GM20000 (cell line): ENCODE measurements around the gene BEST1.
"Not testable (repeated sequence)": the region's sequence is repeated elsewhere in the genome, so short reads cannot be mapped to it uniquely, and the experiment has no call there.

Experiments
- DNase-seq: peaks from one replicate; pipeline ENCODE4 v3.0.0; 2012; ENCODE audit warnings: low spot score
- TF ChIP-seq, protein P1 (sequence below): IDR thresholded peaks from 2 replicates; pipeline ENCODE4 v1.5.1; 2012; ENCODE audit warnings: mild to moderate bottlenecking, control low read depth; ENCODE audit errors: extremely low read depth, missing control alignments

Gene BEST1

DNA sequence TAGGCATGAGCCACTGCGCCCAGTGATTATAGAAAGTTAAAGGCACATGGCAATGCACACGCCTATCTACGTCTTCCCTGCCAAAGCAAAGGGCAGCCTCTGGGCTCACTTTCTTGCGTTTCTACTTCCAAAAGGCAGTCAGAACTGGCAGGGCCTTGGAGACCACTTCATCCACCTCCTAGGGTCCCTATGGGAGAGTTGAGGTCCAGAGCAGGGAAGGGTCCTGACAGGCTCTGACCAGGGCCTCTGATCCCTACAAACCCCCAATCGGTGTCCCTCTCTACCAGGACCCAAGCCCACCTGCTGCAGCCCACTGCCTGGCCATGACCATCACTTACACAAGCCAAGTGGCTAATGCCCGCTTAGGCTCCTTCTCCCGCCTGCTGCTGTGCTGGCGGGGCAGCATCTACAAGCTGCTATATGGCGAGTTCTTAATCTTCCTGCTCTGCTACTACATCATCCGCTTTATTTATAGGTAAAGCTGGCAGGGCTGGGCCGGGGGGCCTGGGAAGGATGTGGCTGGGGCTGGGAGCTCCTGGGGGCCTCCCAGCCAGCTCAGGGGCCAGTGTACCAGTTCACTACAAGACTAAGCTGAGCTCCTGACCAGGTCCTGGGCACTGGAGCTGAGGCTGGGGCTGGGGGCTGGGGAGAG, 1.5 kb downstream of the BEST1 start:
- no peak for DNase-seq
- TF ChIP-seq, protein P1, sequence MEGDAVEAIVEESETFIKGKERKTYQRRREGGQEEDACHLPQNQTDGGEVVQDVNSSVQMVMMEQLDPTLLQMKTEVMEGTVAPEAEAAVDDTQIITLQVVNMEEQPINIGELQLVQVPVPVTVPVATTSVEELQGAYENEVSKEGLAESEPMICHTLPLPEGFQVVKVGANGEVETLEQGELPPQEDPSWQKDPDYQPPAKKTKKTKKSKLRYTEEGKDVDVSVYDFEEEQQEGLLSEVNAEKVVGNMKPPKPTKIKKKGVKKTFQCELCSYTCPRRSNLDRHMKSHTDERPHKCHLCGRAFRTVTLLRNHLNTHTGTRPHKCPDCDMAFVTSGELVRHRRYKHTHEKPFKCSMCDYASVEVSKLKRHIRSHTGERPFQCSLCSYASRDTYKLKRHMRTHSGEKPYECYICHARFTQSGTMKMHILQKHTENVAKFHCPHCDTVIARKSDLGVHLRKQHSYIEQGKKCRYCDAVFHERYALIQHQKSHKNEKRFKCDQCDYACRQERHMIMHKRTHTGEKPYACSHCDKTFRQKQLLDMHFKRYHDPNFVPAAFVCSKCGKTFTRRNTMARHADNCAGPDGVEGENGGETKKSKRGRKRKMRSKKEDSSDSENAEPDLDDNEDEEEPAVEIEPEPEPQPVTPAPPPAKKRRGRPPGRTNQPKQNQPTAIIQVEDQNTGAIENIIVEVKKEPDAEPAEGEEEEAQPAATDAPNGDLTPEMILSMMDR, result no peak

DNA sequence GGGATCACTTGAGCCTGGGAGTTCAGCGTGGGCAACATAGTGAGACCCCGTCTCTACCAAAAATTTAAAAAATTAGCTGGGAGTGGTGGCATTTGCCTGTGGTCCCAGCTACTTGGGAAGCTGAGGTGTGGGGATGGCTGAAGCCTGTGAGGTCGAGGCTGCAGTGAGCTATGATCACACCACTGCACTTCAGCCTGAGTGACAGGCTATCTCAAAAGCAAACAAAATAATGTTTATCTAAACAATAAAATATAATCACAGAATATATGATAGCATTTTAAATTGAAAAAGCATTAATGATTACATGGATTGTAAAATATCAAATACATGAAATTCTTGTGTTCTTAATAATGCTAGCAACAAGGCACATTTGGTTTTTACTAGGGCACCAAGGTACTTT, 2.7 kb downstream of the BEST1 start:
- TF ChIP-seq, protein P1, result no peak
- no peak for DNase-seq

DNA sequence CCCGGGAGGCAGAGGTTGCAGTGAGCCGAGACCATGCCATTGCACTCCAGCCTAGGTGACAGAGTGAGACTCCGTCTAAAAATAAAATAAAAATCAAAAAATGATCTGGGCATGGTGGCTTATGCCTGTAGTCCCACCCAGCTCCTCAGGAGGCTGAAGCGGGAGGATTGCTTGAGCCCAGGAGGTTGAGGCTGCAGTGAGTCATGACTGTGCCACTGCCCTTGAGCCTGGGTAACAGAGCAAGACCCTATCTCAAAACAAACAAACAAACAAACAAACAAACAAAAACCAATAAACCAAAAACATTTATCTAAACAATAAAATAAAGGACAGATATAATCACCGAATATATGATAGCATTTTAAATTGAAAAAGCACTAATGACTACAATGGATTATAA, 3.5 kb downstream of the BEST1 start:
- not testable (repeated sequence) for DNase-seq

DNA sequence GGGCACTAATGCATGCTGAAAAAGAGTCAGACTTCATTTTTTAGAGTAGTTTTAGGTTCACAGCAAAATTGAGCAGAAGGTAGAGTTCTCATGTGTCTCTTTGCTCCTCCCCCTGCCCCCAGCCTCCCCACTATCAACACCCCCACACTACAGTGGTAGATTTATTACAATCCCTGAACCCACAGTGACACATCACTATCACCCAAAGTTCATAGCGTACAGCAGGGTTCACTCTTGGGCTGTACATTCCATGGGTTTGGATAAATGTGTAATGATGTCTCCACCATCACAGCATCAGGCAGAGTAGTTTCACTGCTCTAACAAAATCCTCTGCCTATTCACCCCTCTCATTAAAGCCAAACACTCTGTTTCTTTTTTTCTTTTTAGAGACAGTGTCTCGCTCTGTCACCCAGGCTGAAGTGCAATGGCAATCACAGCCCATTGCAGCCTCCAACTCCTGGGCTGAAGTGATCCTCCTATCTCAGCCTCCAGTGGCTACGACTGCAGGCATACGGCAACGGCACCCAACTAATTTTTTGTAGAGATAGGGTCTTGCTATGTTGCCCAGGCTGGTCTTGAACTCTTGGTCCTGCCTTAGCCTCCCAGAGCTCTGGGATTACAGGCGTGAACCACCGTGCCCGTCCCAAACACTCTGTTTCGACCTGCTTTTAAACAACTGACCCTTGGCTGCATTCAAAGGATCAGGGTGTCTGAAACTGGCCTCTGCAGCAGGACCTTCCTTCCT, 4.1 kb downstream of the BEST1 start:
- TF ChIP-seq, protein P1, result no peak

DNA sequence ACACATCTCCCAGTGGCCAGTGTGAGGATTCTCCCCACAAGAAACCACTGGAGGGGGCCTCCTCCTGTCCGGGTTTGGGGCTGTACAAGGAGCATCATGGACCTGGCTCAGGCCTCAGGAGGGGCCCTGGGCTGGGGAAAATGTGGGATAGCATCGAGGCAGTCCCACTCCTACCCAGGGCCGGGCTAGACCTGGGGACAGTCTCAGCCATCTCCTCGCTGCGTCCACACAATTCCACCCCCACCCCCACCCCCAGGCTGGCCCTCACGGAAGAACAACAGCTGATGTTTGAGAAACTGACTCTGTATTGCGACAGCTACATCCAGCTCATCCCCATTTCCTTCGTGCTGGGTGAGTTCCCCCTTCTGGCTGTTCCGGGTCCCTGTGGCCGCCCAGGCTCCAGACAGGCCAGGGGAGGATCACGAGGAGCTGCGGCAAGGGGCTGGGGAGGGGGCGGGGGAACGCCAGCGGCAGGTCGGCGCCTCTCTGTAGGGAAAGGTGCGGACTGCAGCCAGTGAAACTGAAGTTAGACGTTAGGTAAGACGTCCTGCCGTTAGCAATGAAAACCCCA, 4.8 kb downstream of the BEST1 start:
- TF ChIP-seq, protein P1, result no peak
- DNase-seq, result peak; percentile 45

More for the DNA sequence above, 4.1 kb downstream of the BEST1 start:
- no peak for DNase-seq

DNA sequence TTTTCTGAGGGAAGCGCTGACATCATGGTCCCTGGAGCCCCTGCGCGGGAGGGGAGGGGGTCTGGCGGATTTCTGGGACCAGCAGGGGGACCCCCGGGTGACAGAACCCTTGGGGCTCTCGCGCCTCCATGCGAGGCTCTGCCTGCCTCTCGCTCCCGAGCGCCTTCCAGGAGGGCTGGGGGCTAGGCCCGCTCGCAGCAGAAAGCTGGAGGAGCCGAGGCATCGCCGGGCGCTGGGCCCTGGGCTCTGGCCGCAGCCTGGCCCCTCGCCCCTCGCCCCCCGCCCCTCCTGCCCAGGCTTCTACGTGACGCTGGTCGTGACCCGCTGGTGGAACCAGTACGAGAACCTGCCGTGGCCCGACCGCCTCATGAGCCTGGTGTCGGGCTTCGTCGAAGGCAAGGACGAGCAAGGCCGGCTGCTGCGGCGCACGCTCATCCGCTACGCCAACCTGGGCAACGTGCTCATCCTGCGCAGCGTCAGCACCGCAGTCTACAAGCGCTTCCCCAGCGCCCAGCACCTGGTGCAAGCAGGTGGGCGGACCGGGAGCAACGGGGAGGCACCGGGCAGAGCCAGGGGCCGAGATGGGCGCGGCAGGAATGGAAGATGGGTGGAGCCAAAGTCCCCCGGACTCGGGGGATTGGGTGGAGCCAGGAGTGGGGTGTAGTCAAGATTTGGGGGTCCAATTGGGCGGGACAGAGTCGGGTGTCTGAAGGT, 5.4 kb downstream of the BEST1 start:
- TF ChIP-seq, protein P1, result no peak
- no peak for DNase-seq

DNA sequence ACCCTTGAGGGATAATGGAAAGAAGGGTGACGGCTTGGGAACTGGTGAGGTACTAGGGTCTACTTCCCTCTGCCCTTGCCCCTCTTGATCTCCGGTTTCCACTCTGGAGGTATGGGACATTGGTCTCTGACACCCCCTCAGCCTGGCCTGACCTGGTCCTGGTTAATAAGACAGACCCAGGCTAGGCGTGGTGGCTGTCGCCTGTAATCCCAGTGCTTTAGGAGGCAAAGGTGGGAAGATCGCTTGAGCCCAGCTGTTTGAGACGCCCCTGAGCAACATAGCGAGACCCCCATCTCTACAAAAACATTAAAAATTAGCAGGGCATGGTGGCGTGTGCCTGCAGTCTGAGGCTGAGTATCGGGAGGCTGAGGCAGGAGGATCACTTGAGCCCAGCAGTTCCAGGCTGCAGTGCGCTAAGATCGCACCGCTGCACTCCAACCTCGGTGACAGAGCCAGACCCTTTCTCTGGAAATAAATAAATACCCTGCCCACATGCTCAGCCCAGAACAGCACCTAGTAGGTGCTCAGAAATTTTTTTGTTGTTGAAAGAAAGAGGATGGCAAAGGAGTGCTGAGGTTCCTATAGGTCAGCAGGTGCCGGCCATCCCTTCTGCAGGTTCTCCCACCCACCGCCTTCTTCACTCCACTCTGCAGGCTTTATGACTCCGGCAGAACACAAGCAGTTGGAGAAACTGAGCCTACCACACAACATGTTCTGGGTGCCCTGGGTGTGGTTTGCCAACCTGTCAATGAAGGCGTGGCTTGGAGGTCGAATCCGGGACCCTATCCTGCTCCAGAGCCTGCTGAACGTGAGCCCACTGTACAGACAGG, 6.3 kb downstream of the BEST1 start:
- DNase-seq, result no peak
- TF ChIP-seq, protein P1, result no peak
